GM23338 (cell line): ENCODE results near the gene MUL1. TPM values are rescaled to one million over a fixed set of nuclear protein-coding genes. Genes with fewer than 3 reads are reported as not detected.

Source experiments
- ATAC-seq: fragments of 200-7000 bp; cut with Tn5 transposase; 3 replicates; pipeline ENCODE4 v1.9.1; 2020
- DNase-seq: peaks from one replicate; pipeline ENCODE4 v3.0.0-alpha.2; 2015; ENCODE audit warnings: low spot score
- H2AFZ ChIP-seq: fragments of 200-600 bp; sonication (generic); 2 replicates; pipeline ENCODE4 v1.8.0; 2016; ENCODE audit warnings: antibody characterized with exemption, mild to moderate bottlenecking, moderate library complexity
- H3F3A ChIP-seq: fragments of 200-600 bp; sonication (generic); replicated peaks from 2 replicates; pipeline ENCODE4 v1.8.0; 2017; ENCODE audit warnings: antibody characterized with exemption, mixed run types, low read depth
- H3K27ac ChIP-seq: fragments of 200-600 bp; sonication (generic); 2 replicates; pipeline ENCODE4 v1.6.1; 2016; ENCODE audit warnings: low read depth
- H3K27me3 ChIP-seq: fragments of 200-600 bp; sonication (generic); 2 replicates; pipeline ENCODE4 v1.8.0; 2016; ENCODE audit warnings: mild to moderate bottlenecking, mixed run types, moderate library complexity; ENCODE audit not compliant: insufficient read depth
- H3K36me3 ChIP-seq: fragments of 200-600 bp; sonication (generic); 2 replicates; pipeline ENCODE4 v1.8.0; 2016; ENCODE audit warnings: mild to moderate bottlenecking; ENCODE audit not compliant: insufficient read depth
- H3K4me1 ChIP-seq: fragments of 200-600 bp; sonication (generic); 2 replicates; pipeline ENCODE4 v1.8.0; 2016; ENCODE audit warnings: mild to moderate bottlenecking, moderate library complexity; ENCODE audit not compliant: insufficient read depth
- H3K4me2 ChIP-seq: fragments of 200-600 bp; sonication (generic); 2 replicates; pipeline ENCODE4 v1.7.1; 2017; ENCODE audit warnings: mixed run types
- H3K4me3 ChIP-seq: fragments of 200-600 bp; sonication (generic); 2 replicates; pipeline ENCODE4 v1.6.1; 2016; ENCODE audit warnings: mixed run types
- H3K79me2 ChIP-seq: fragments of 200-600 bp; sonication (generic); replicated peaks from 2 replicates; pipeline ENCODE4 v1.8.0; 2017; ENCODE audit warnings: mild to moderate bottlenecking; ENCODE audit not compliant: insufficient read depth
- H3K9me2 ChIP-seq: fragments of 200-600 bp; sonication (generic); 2 replicates; pipeline ENCODE4 v1.8.0; 2017; ENCODE audit not compliant: insufficient read depth
- H4K20me1 ChIP-seq: fragments of 200-600 bp; sonication (generic); replicated peaks from 2 replicates; pipeline ENCODE4 v1.8.0; 2017; ENCODE audit warnings: mild to moderate bottlenecking; ENCODE audit not compliant: insufficient read depth
- H3K27ac Mint-ChIP-seq: 2 replicates; pipeline ENCODE4 v1.8.0; 2020; ENCODE audit warnings: inconsistent platforms, mild to moderate bottlenecking, moderate library complexity, mixed read lengths
- H3K27me3 Mint-ChIP-seq: 3 replicates; pipeline ENCODE4 v1.8.0; 2022; ENCODE audit warnings: low read depth, mild to moderate bottlenecking, moderate library complexity, mixed read lengths, inconsistent platforms; ENCODE audit not compliant: insufficient read depth, poor library complexity
- H3K36me3 Mint-ChIP-seq: 3 replicates; pipeline ENCODE4 v1.8.0; 2021; ENCODE audit warnings: low read depth, mild to moderate bottlenecking, inconsistent platforms, moderate library complexity, mixed read lengths
- H3K4me1 Mint-ChIP-seq: 3 replicates; pipeline ENCODE4 v1.8.0; 2020; ENCODE audit warnings: mild to moderate bottlenecking, inconsistent platforms, mixed read lengths
- H3K4me3 Mint-ChIP-seq: 3 replicates; pipeline ENCODE4 v1.8.0; 2021; ENCODE audit warnings: moderate library complexity, mild to moderate bottlenecking, inconsistent platforms, mixed read lengths
- H3K9me3 Mint-ChIP-seq: 3 replicates; pipeline ENCODE4 v1.8.0; 2020; ENCODE audit warnings: moderate library complexity, mild to moderate bottlenecking, inconsistent platforms, mixed read lengths
- CREB1 ChIP-seq: fragments of 250-450 bp; sonication (Bioruptor Pico); IDR thresholded peaks from 2 replicates; pipeline ENCODE4 v1.5.0; 2020; ENCODE audit warnings: low read depth, mild to moderate bottlenecking, moderate library complexity
- ETS1 ChIP-seq: IDR thresholded peaks from 2 replicates; pipeline ENCODE4 v1.6.1; 2016; ENCODE audit warnings: antibody characterized with exemption
- NANOG ChIP-seq: IDR thresholded peaks from 2 replicates; pipeline ENCODE4 v1.6.1; 2016; ENCODE audit warnings: antibody characterized with exemption, borderline replicate concordance
- ZNF331 ChIP-seq: fragments of 250-450 bp; sonication (Bioruptor Pico); IDR thresholded peaks from 2 replicates; pipeline ENCODE4 v1.5.0; 2020; ENCODE audit warnings: low read depth, mild to moderate bottlenecking, moderate library complexity
- ZNF462 ChIP-seq: fragments of 250-450 bp; sonication (Bioruptor Pico); IDR thresholded peaks from 2 replicates; pipeline ENCODE4 v1.5.0; 2020; ENCODE audit warnings: mild to moderate bottlenecking, moderate library complexity
- polyA plus RNA-seq: library from polyadenylated mRNA; unstranded; fragments of >200 nt; fragmentation: Nextera tagmentation; extraction: Ambion mirVana; gene quantifications from 2 replicates; pipeline ENCODE4 v1.2.1, GENCODE V29; 2016
- total RNA-seq: library from RNA; depleted of rRNA; stranded (reverse); fragments of >200 nt; shearing (Covaris generic); gene quantifications from 2 replicates; pipeline ENCODE4 v1.2.3, GENCODE V29; 2014
- TF ChIP-seq, protein P1 (sequence below), 2 experiments: fragments of 200-600 bp in 1 of 2; sonication (generic) in 1 of 2; conservative IDR thresholded peaks; 2 replicates each; pipeline versions ENCODE4 v1.5.1 to v1.6.1; 2016 to 2017; ENCODE audit warnings: antibody characterized with exemption in 2 of 2, low read depth in 2 of 2, mild to moderate bottlenecking in 2 of 2, moderate library complexity in 1 of 2

The MUL1 gene
- total and polyA plus RNA-seq, 2 experiments from 2014 or later: 8.9 to 26.2 TPM

DNA sequence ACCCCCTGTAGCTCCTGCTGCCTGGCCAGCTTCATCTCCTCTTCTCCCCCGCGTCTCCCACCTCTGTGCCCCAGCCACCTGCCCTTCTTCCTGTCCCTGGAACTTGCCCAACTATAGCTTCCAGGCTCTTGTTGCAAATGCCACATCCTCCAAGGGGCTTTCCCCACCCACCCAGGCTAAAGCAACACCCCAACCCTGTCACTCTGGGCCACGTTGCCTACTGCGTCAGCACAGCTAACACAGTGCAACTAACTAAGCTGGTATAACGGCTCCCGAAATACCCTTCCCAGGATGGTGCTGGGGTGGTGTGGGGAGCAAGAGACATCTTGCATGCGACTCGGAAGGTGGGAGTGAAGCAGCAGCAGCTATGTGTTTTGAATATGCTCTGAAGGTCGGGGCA lies 41.7 kb downstream of the MUL1 start (continued):
- TF ChIP-seq ZNF462 (CRISPR knock-in tag) (no peak), ZNF331 (no peak), NANOG (no peak)

DNA sequence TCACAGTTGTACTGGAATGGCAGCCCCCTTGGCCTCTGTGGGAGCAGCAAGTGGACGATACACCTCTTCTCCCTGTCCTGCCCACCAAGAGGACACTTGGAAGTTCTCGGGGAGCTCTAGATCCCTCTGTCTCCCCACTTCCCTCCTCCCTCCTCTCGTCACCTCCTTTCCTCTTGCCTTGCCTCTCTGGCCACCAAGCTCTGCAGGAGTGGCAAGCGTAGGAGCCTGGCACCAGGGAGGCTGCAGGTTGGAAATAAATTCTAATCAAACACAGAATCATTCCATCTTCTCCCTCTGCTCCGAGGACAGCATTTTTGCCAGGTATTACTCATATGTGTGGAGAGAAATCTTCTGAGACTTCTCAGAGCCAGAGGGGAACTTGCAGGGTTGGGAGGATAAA lies 42.8 kb downstream of the MUL1 start:
- no peaks in the 10 kb centered on the region for H3F3A ChIP-seq
- H3K4me2 ChIP-seq: no peak overlapping the region
- H4K20me1 ChIP-seq: no peaks in the 10 kb centered on the region
- H3K4me3 Mint-ChIP-seq: no peak overlapping the region
- no peak overlapping the region for H3K27ac Mint-ChIP-seq
- no peaks in the 10 kb centered on the region; the same call in 2 of the 3 replicates for H3K9me3 Mint-ChIP-seq
- H3K4me3 ChIP-seq: no peak overlapping the region
- no peak overlapping the region for H2AFZ ChIP-seq
- H3K36me3 ChIP-seq: no peaks in the 10 kb centered on the region
- no peaks in the 10 kb centered on the region for H3K79me2 ChIP-seq
- no peaks in the 10 kb centered on the region for H3K4me1 Mint-ChIP-seq
- H3K36me3 Mint-ChIP-seq: no peaks in the 10 kb centered on the region
- H3K27me3 ChIP-seq: no peaks in the 10 kb centered on the region
- H3K27ac ChIP-seq: no peak overlapping the region
- H3K9me2 ChIP-seq: peaks cover 5% of the 10 kb centered on the region; the same call in 1 of the 2 replicates
- ATAC-seq (no peak), DNase-seq (no peak)
- H3K27me3 Mint-ChIP-seq: peaks cover 14% of the 10 kb centered on the region
- H3K4me1 ChIP-seq: no peaks in the 10 kb centered on the region
- TF ChIP-seq CREB1 (CRISPR knock-in tag) (no peak), ETS1 (no peak), ZNF462 (CRISPR knock-in tag) (no peak), NANOG (no peak), ZNF331 (no peak)
- TF ChIP-seq, protein P1, sequence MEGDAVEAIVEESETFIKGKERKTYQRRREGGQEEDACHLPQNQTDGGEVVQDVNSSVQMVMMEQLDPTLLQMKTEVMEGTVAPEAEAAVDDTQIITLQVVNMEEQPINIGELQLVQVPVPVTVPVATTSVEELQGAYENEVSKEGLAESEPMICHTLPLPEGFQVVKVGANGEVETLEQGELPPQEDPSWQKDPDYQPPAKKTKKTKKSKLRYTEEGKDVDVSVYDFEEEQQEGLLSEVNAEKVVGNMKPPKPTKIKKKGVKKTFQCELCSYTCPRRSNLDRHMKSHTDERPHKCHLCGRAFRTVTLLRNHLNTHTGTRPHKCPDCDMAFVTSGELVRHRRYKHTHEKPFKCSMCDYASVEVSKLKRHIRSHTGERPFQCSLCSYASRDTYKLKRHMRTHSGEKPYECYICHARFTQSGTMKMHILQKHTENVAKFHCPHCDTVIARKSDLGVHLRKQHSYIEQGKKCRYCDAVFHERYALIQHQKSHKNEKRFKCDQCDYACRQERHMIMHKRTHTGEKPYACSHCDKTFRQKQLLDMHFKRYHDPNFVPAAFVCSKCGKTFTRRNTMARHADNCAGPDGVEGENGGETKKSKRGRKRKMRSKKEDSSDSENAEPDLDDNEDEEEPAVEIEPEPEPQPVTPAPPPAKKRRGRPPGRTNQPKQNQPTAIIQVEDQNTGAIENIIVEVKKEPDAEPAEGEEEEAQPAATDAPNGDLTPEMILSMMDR (conservative IDR thresholded peaks at IDR 0.05; ENCODE audit: low read depth in 2 of 2): no peak
